Heart left ventricle (tissue), 16 donors: ENCODE measurements around the gene PTPRH. TPM values are rescaled to one million over a fixed set of nuclear protein-coding genes. Genes with fewer than 3 reads are reported as not detected.

Experiments used
- ATAC-seq, 4 donors: fragments of 200-7000 bp; cut with Tn5 transposase; one replicate each; pipeline ENCODE4 v1.9.1; 2020 to 2022; ENCODE audit warnings: moderate library complexity in 4 of 4, mild to moderate bottlenecking in 3 of 4, moderate number of reproducible peaks in 1 of 4
- DNase-seq, 5 donors: peaks; one replicate each; pipeline ENCODE4 v3.0.0-alpha.2; 2020
- H3K27ac ChIP-seq, 12 donors: fragments of 200-600 bp; sonication (generic) in 4 of 12; one replicate each; pipeline versions ENCODE4 v1.5.0 to v1.8.0; 2016 to 2022; ENCODE audit warnings: mild to moderate bottlenecking in 2 of 12
- H3K27me3 ChIP-seq, 9 donors: fragments of 200-600 bp; sonication (generic) in 2 of 9; one replicate each; pipeline versions ENCODE4 v1.5.1 to v1.8.0; 2016 to 2022; ENCODE audit warnings: mild to moderate bottlenecking in 3 of 9
- H3K36me3 ChIP-seq, 9 donors: fragments of 200-600 bp; sonication (generic) in 2 of 9; one replicate each; pipeline versions ENCODE4 v1.5.0 to v1.8.0; 2018 to 2022; ENCODE audit warnings: mild to moderate bottlenecking in 2 of 9
- H3K4me1 ChIP-seq, 12 donors: fragments of 200-600 bp; sonication (generic) in 4 of 12; one replicate each; pipeline versions ENCODE4 v1.5.0 to v1.8.0; 2016 to 2022; ENCODE audit warnings: mild to moderate bottlenecking in 3 of 12
- H3K4me3 ChIP-seq, 12 donors: fragments of 200-600 bp; sonication (generic) in 4 of 12; one replicate each; pipeline versions ENCODE4 v1.5.0 to v1.8.0; 2017 to 2022; ENCODE audit warnings: mild to moderate bottlenecking in 9 of 12, moderate library complexity in 4 of 12
- H3K9me3 ChIP-seq, 12 donors: fragments of 200-600 bp; sonication (generic) in 4 of 12; one replicate each; pipeline versions ENCODE4 v1.5.0 to v1.8.0; 2016 to 2022; ENCODE audit warnings: mild to moderate bottlenecking in 1 of 12
- POLR2A ChIP-seq, 2 donors: fragments of 450-650 bp; IDR thresholded peaks; one replicate each; pipeline ENCODE4 v1.6.1; 2017; ENCODE audit warnings: antibody characterized with exemption in 2 of 2, mild to moderate bottlenecking in 2 of 2, moderate library complexity in 2 of 2
- WGBS, 4 donors: extraction: QIAGEN DNeasy Blood & Tissue Kit in 2 of 4; methylation state at CpG; one replicate each; pipeline versions ENCODE4 v1.1.5 to v1.1.7; 2013 to 2018; 5-methylcytosine and 5-hydroxymethylcytosine counted together
- intact Hi-C, 10 donors: fragments of 100-400 bp; cut with DNase I; formaldehyde crosslinking; loops; one replicate each; pipeline versions ENCODE4 v1.11.1 to v1.14.2; 2022
- polyA plus RNA-seq, 2 donors: library from polyadenylated mRNA; stranded (reverse); fragments of 200-250 nt; gene quantifications; one replicate each; pipeline ENCODE4 v1.2.3, GENCODE V29; 2013
- total RNA-seq, 9 donors: library from RNA; depleted of rRNA in 2 of 9; stranded (reverse); fragments of >200 nt in 2 of 9; fragmentation: NEBNext Ultra II Directional in 3 of 9; extraction: Animal tissue kit (Norgen Biotek cat#: 25700) in 3 of 9; gene quantifications; one replicate each; pipeline versions ENCODE4 v1.1.0 to v1.2.4, GENCODE V29; 2016 to 2023
- TF ChIP-seq, protein P1 (sequence below), 12 donors: fragments of 200-600 bp; sonication (generic) in 4 of 12; IDR thresholded peaks; one replicate each; pipeline versions ENCODE4 v1.5.0 to v1.8.0; 2018 to 2022; ENCODE audit warnings: antibody characterized with exemption in 12 of 12, mild to moderate bottlenecking in 5 of 12
- donor health status: ischemic (EF 13 %, LVEDD 7.1; RV severe dilation, severe dysfunction).
- donor health status: healthy with polysubstance abuse.
- donor health status: DM: no; HTN: yes; CAD: no.
- donor health status: DM: no; HTN: no; CAD: no.
- donor health status: ischemic (EF 25% LVEDD 6.9; RV normal size, moderate dysfunction).
- donor health status: ischemic (EF 25% LVEDD 5.7; RV mildly dilated, moderate dysfunction).
- donor health status: healthy.
- donor health status: DM: yes; HTN: yes; CAD: no.
- donor health status: ischemic (EF 35%, LVEDD 5.7; RV mildly dilated, moderate dysfunction).
- donor health status: nonischemic (EF 11% LVEDD 7.7; RV severe dilation, severe dysfunction).
- donor health status: DM: yes; HTN: yes; CAD: no.
- donor health status: PGD.
- donor health status: ischemic (EF 29% LVEDD 5.4; RV normal size, mild dysfunction).
- donor health status: nonischemic (EF 23%, LVEDD 6.1; RV moderate dilation, normal function).

The PTPRH gene
- total and polyA plus RNA-seq, 11 donors, result 0.75 to 11.4 (median 2.3) TPM

DNA sequence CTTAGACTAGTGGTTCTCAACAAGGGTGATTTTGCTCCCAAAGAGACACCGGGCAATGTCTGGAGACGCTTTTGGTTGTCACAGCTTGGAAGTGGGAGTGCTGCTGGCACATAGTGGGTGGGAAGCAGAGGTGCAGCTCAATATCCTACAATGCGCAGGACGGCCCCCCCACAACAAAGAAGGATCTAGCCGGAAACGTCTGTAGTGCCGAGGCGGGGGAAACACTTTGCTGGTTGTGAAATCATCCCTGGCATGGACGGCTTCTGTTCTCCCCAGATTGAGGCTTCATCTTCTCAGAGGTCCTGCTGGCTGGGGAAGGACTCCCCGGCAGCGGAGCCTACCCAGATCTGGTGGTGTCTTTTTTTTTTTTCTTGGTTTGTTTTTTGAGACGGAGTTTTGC is 15.8 kb downstream of the PTPRH start:
- Histone ChIP-seq H3K9me3 (no peaks in the 10 kb centered on the region), H3K4me1 (peaks cover 0 to 7% (median 0%) of the 10 kb centered on the region in 12 donors), H3K27ac (no peak overlapping the region), H3K36me3 (no peaks in the 10 kb centered on the region), H3K27me3 (no peaks in the 10 kb centered on the region), H3K4me3 (no peak overlapping the region)
- ATAC-seq (no peak), DNase-seq (peak in 1 of 5 donors; percentile 19)
- TF ChIP-seq POLR2A (IDR thresholded peaks at IDR 0.05), result no peak
- TF ChIP-seq, protein P1, sequence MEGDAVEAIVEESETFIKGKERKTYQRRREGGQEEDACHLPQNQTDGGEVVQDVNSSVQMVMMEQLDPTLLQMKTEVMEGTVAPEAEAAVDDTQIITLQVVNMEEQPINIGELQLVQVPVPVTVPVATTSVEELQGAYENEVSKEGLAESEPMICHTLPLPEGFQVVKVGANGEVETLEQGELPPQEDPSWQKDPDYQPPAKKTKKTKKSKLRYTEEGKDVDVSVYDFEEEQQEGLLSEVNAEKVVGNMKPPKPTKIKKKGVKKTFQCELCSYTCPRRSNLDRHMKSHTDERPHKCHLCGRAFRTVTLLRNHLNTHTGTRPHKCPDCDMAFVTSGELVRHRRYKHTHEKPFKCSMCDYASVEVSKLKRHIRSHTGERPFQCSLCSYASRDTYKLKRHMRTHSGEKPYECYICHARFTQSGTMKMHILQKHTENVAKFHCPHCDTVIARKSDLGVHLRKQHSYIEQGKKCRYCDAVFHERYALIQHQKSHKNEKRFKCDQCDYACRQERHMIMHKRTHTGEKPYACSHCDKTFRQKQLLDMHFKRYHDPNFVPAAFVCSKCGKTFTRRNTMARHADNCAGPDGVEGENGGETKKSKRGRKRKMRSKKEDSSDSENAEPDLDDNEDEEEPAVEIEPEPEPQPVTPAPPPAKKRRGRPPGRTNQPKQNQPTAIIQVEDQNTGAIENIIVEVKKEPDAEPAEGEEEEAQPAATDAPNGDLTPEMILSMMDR (IDR thresholded peaks at IDR 0.05), result no peak
- 80 to 89% (median 83%) methylated on average over 12 of the region's 12 CpGs for WGBS, 4 donors
- intact Hi-C loops, result loop anchor here in 1 of 10 donors (5.0 kb wide), 1 partner anchor 264 kb away; no protein-coding TSS in a partner anchor

DNA sequence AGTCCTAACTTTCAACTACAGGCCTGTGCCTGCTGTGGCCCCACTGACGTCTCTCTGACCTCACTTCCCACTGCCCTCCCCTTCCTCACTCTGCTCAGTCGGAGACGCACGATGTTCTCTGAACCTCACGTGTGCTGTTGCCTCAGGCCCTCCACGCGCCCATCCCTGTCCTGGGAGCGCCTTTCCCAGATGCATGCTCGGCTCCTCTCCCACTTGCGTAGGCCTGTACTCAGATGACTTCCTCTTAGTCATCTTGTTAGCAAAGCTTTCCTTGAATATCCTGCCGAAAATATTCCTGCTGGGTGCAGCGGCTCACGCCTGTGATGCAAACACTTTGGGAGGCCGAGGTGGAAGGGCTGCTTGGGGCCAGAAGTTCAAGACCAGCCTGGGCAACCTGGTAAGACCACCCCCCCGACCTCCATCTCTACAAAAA is 19.9 kb downstream of the PTPRH start:
- H3K27ac ChIP-seq, result peak overlapping the region in 6 of 12 donors; percentile 6 to 70 (median 44)
- DNase-seq (peak; percentile 38 to 64 (median 53)), ATAC-seq (peak; percentile 28 to 96 (median 90))
- H3K36me3 ChIP-seq, result no peaks in the 10 kb centered on the region
- TF ChIP-seq, protein P1 (IDR thresholded peaks at IDR 0.05), result no peak
- TF ChIP-seq POLR2A (IDR thresholded peaks at IDR 0.05), result no peak
- H3K9me3 ChIP-seq, result no peaks in the 10 kb centered on the region
- peaks cover 0 to 7% (median 0%) of the 10 kb centered on the region in 12 donors for H3K4me1 ChIP-seq
- H3K27me3 ChIP-seq, result peaks cover 0 to 5% (median 0%) of the 10 kb centered on the region in 9 donors
- intact Hi-C loops, result no loop called here
- no peak overlapping the region for H3K4me3 ChIP-seq
- WGBS, 4 donors, result 55 to 67% (median 63%) methylated on average over 15 of the region's 15 CpGs

DNA sequence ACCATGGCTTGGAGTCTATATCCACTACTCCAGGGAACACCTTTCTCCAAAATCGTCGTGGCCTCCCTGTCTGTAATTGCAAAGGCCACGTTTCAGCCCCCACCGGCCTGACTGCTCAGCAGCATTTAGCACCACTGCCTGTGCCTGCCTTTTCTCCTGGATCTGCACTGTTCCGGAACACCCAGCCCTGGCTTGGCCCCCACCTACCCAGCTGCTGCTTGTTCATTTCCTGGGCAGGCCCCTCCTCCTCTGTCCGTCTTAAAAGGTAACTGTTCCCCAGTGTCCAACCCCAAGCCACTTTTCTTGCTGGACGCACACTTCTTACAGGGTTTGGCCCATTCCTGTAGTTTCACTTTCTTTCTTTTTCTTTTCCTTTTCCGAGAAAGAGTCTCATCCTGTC is 20.7 kb downstream of the PTPRH start:
- Histone ChIP-seq H3K9me3 (no peaks in the 10 kb centered on the region), H3K27ac (peak overlapping the region in 6 of 12 donors; percentile 6 to 70 (median 44)), H3K4me1 (peaks cover 0 to 7% (median 0%) of the 10 kb centered on the region in 12 donors), H3K4me3 (no peak overlapping the region), H3K27me3 (peaks cover 0 to 5% (median 0%) of the 10 kb centered on the region in 9 donors), H3K36me3 (no peaks in the 10 kb centered on the region)
- no peak for TF ChIP-seq POLR2A (IDR thresholded peaks at IDR 0.05)
- TF ChIP-seq, protein P1 (IDR thresholded peaks at IDR 0.05), result no peak
- peak in 1 of 5 donors; percentile 9 for DNase-seq
- ATAC-seq, result peak in 1 of 4 donors; percentile 47
- WGBS, 4 donors, result 56 to 71% (median 63%) methylated on average over 8 of the region's 8 CpGs
- intact Hi-C loops, result no loop called here

DNA sequence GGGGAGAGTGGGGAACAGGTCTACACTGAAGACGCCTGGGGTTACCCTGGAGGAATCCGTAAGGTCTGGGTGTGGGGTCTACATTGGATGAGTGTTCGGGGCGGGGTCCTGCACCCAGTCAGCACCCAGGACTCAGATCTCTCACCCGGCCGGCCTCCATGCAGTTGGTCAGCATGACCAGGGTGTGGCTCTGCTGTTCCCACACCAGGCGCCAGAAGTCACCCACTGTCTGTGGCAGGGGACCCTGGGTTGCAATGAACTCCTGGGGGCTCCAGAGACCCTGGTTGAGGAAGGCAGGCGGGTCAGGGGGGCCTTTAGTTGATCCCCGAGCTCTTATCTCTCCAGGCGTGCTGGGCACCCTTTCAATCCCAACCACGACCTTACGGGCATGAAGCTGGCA is 23.2 kb downstream of the PTPRH start:
- peak in 1 of 5 donors; percentile 45 for DNase-seq

More for the DNA sequence above, 23.2 kb downstream of the PTPRH start:
- WGBS, 4 donors, result 77 to 95% (median 84%) methylated on average over 9 to 12 of the region's 12 CpGs
- TF ChIP-seq, protein P1 (IDR thresholded peaks at IDR 0.05), result no peak
- no peak for TF ChIP-seq POLR2A (IDR thresholded peaks at IDR 0.05)
- Histone ChIP-seq H3K36me3 (no peaks in the 10 kb centered on the region), H3K27ac (no peak overlapping the region), H3K4me1 (peaks cover 0 to 7% (median 0%) of the 10 kb centered on the region in 12 donors), H3K27me3 (peaks cover 0 to 28% (median 9%) of the 10 kb centered on the region in 9 donors), H3K9me3 (no peaks in the 10 kb centered on the region), H3K4me3 (no peak overlapping the region)
- no peak for ATAC-seq
- intact Hi-C loops, result no loop called here
